HT1080 (cell line): ENCODE results near the gene PLEKHA1. TPM values are rescaled to one million over a fixed set of nuclear protein-coding genes. Genes with fewer than 3 reads are reported as not detected.

Experiments used
- DNase-seq: peaks from one replicate; pipeline ENCODE4 v3.0.0-alpha.2; 2015; ENCODE audit warnings: low read depth
- total RNA-seq: library from RNA; depleted of rRNA; stranded (reverse); fragments of >200 nt; shearing (Covaris generic); gene quantifications from 2 replicates; pipeline ENCODE4 v1.2.3, GENCODE V29; 2014

The PLEKHA1 gene
- total RNA-seq, 1 experiment from 2014 or later = 8.2 TPM

DNA sequence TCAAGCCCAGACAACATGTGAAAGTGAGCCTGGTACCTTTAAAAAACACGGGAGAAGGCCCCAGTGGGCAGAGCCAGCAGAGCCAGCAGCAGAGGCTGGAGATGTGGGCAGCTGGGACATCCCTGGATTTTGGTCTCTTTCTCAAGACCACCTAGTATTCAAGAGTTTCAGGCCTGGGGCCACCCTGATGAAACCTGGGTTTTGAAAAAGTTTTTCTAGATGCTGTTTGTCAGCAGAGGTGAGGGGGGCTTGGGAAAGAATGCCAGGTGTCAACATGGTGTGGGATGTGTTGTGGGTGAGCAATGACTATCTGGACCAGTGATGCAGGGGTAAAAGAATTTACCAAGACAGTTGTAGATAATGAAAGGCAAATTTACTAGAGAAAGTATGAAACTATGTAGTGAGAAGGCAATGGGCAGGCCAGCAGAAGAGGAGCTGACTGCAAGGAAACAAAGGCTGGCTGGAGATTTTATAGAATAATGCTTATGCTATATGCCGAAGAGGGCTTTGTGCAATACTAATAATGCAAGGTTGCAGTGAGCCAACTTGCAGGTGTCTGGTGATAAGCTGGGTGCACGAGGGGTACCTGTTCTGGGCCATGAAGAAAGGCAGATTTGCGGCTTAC lies 28.1 kb upstream of the PLEKHA1 start:
- no peak for DNase-seq

DNA sequence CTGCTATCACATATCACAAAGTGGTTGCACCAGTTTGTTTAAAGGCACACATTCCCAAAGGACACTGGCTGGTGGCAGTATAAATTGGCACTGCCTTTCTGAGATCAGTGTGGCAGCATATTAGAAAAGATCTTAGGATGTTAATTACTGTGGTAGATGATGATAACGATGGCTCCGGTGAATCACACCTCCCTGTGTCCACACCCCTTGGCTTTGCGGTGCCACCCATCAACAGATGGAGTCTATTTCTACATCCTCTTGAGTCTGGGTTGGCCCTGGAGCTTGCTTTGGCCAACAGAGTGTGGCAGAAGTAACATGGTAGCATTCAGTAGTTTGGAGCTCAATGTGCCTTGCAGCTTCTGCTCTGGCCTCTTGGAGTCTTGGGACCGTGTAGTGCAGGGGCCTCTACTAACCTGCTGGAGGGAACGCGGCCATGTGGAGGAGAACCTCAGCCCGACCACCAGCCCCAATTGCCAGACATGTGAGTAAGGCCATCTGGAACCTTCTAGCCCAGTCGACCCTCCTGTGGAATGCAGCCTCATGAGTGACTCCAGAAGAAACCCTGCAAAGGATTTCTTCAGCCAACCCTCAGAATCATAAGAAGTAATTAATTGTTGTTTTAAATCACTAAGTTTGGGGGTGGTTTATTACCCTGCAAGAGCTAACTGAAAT lies 27.2 kb upstream of the PLEKHA1 start:
- no peak for DNase-seq

GRCh38 chr10:122348512-122348911 lies 26.0 kb upstream of the PLEKHA1 start:
- no peak for DNase-seq

DNA sequence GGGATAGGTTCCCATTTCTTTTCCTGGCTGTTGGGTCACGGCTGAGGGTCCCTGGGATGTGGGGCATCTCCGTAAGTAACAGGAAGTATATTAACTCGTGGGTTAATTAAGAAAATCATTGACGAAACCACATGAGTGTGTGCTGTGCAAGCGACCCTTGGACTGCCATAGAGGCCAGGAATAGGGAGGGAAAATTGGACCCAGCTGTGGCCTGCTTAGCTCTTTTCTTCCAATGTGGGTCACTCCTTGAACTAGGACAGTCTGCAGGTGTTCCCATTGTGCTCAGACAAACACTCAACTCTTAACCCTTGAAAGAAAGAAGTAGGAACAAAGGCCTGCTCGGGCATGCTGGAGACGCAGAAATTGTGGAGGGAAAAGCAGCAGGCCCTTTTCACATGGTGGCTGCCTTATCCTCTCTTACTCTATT lies 25.6 kb upstream of the PLEKHA1 start:
- no peak for DNase-seq

DNA sequence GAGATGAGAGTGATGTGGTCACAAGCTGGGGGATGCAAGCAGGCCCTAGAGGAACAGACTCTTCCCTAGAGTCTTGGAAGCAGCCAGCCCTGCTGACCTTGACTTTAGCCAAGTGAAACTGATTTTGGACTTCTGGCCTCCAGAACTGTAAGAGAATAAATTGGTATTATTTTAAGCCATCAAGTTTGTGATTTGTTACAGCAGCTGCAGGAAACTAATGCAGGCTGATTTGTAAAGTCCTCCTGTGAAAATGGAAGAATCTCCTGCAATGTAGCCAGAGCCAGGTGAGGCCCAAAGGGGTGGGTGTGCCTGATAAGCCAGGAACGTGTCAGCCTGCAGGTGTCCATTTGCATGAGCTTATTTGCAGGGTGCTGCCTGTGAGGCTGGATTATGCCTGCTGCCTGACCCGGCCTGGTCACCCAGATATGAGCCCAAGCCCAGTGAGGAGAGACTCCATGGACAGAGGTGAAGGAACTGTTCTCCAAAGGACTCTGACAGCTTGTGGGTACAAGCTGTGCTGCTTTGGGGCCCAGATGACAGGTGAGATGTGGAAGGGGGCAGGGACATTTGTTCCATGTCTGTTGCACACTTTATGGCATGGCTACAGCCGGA lies 24.6 kb upstream of the PLEKHA1 start:
- no peak for DNase-seq

DNA sequence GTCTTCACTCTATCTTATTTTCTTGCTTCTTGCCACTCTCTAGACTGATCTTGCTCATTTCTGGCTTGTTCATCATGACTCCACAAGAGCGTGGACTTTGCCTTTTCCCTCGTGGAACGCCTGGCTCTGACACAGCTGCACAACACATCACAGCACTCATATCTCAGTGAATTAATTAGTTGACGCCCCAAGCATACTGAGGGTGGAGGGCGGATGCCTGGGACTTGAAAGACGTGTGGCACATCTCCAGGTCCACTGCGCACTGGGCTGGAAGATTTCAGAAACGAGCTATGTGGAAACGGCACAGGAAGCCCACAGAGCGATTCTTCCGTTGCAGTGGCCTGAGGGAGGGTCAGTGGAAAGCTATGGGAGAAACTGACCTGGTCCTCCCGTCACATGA lies 23.6 kb upstream of the PLEKHA1 start:
- no peak for DNase-seq

- DNase-seq = no peak
These were observed 21.5 kb upstream of the PLEKHA1 start for GRCh38 chr10:122352817-122353525.

DNA sequence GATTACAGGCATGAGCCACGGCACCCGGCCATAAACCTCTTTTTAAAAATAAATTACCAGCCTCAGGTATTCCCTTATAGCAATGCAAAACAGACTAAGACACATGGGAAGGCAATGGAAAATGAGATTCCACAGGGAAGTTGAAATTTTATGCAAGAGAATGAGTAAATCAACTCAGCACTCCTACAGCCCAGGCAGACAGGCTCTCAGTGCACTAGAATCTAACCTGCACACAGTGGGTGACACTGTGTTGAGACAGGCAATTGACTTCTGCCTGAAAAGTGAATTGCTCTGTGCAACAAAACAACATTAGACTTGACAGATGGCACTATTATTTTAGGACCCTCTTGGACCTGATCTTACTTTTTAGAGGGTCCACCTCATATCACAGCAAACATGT lies 20.1 kb upstream of the PLEKHA1 start:
- DNase-seq = no peak

- DNase-seq = no peak
These were observed 16.8 kb upstream of the PLEKHA1 start for GRCh38 chr10:122357685-122358084.

DNA sequence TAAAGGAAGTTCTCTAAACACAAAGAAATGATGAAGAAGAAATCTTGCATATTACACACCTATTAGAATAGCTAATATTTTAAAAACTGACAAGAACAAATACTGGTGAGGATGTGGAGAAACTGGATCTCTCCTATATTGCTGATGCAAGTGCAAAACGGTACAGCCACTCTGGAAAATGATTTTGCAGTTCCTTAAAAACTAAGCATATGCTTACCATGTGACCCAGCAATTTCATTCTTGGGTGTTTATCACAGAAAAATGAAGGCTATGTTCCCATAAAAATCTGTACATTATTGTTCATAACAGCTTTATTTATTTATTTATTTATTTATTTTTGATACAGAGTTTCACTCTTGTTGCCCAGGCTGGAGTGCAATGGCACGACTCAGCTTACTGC lies 14.9 kb upstream of the PLEKHA1 start:
- DNase-seq = no peak

- no peak for DNase-seq
These were observed 13.5 kb upstream of the PLEKHA1 start for GRCh38 chr10:122361046-122361445.

DNA sequence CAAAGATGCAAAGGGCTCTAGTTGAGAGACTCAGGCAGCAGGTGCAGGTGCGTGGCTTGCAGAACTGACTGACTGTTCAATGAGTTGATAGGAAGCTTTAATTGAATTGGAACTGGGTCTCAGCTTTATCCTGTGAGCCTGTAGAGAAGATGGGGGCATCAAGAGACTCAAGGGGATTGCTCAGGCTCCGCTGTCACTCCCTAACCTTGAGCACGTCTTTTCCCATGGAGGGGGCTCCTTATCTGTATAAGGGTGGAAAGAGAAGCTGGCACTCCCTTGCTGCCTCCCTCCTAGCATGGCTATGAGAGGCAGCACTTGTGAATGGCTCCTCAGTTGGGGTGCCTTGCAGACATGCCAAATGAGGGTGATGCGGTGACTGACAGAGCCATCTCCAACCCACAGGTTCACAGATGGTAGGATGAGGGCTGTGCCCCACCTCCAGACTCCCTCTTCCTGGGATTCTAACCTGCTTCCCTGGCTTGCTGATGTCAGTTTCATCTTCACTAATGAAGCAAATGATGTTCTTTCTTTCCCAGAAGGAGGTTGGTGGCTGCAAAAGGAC lies 12.4 kb upstream of the PLEKHA1 start:
- no peak for DNase-seq

- DNase-seq = peak; percentile 62
These were observed 11.9 kb upstream of the PLEKHA1 start for GRCh38 chr10:122362621-122363020.

GRCh38 chr10:122363311-122363710 lies 11.2 kb upstream of the PLEKHA1 start:
- no peak for DNase-seq

DNA sequence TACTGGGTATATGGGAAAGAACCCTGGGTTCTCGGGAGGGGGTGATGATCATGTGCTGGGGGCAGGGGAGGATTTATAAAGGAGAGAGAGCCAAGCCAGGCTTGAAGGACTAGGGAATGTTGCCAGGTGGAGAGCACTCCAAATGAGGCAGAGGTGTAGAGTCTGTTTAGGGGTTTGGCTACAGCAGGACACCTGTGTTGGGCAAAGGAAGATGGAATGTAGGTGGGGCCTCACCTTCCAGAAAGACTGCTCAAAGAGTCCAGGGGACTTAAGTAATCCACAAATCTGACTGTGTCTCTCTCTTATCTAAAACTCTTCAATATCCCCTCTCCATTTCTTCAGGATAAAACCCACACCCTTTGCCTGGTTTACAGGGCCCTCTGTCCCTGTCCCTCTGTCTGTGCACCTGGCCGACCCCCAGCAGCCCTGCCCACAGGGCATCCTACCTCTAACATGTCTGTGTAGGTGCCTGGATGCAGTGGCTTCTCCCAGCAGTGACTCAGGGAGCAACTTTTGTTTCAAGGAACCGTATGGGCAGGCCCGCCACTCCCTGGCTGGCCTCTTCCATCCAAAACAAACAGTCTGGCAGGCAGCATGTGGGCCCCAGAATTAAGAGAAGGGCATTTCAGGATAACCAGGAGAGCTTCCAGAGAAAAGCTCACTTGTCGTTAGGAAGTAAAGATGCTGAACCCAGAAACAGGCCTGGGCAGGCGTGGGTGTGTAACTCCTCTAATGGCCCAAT lies 10.6 kb upstream of the PLEKHA1 start:
- DNase-seq = no peak

- no peak for DNase-seq
These were observed 5.8 kb upstream of the PLEKHA1 start for GRCh38 chr10:122368502-122369254.

DNA sequence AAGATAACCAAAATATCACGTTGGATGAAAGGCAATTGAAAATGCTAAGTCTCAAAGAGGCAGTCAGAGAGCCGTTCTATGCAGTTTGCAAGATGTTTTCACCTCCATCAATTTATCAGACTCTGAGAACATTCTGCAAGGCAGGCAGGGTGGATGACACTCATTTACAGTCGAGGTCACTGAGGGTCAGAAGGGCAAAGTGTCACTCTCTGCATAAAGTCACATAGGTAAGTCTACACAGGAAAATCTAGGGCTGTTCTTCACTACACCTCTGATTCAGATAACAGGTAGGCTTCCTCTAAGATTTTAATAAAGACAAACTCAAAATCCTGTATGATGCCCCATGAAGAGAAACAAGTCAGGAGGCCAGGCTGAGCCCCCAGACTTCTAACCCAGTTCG lies 1.4 kb upstream of the PLEKHA1 start:
- no peak for DNase-seq

DNA sequence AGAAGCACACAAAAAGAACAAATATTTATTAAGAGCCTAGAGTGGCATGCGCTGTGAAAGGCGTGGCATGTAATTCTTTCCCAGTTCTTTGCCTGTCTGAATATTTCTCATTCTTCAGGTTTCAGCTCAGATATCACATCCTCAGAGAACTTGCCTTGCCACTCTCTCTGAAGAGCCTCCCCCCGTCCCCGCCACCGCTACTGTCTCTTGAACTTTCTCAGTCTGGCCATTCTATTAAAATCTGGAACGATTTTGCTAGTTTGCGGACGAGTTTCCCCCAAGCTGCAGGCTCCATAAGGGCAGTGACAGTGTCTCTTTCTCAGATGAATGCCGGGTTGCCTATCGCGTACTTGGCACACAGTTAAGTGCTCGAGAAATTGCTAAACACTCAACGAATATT lies 787 bp upstream of the PLEKHA1 start:
- no peak for DNase-seq

DNA sequence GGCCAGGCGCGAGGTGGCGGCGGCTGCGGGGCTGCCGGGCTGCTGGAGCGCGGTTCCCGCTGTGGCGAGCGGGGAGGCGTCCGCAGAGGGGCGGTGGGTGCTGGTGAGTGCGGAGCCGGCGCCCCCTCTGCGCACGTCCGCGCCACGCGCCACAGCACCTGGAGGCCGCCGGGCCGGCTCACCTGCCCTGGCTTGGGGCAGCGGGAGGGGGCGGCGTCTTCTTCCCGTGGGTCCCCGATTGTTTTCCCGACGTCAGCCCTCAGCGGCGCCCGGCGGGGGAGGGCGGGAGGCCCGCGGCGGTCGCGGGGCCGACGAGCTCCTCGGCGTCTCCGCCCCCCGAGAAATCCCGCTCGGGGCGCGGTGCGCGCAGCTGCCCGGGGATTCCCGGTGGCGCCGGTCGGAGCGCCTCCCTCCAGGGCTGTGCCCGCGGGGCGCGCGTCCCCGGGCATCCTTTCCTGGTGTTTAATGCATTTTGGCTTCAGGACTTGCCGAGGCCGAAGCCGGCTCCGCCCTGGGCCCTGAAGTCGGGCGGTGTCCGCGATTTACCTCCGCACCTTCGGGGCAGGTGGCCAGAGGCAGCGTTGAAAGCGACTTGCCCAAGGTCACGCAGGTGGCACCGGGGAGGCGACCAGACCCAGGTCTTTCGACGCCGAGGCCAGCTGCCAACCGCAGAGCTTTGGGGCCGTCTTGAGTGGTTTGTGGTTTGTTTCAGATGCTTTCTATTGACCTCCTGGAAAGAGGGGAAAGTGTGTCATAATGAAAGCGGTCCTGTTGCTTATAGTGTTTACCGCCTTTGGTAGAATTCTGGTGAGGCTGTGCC lies 561 bp downstream of the PLEKHA1 start:
- peak; percentile 63 for DNase-seq
